DND-41 (cell line): ENCODE measurements around the gene GPC5.

ENCODE experiments used
- EZH2 ChIP-seq: IDR thresholded peaks from 3 replicates; pipeline ENCODE4 v1.6.1; 2012; ENCODE audit warnings: borderline replicate concordance, low read depth, mild to moderate bottlenecking, moderate library complexity, low read length, inconsistent platforms; ENCODE audit not compliant: severe bottlenecking
- TF ChIP-seq, protein P1 (sequence below): IDR thresholded peaks from 2 replicates; pipeline ENCODE4 v1.5.1; 2012; ENCODE audit warnings: borderline replicate concordance, low read length, moderate library complexity, mild to moderate bottlenecking; ENCODE audit not compliant: poor library complexity, severe bottlenecking; ENCODE audit errors: extremely low read depth

DNA sequence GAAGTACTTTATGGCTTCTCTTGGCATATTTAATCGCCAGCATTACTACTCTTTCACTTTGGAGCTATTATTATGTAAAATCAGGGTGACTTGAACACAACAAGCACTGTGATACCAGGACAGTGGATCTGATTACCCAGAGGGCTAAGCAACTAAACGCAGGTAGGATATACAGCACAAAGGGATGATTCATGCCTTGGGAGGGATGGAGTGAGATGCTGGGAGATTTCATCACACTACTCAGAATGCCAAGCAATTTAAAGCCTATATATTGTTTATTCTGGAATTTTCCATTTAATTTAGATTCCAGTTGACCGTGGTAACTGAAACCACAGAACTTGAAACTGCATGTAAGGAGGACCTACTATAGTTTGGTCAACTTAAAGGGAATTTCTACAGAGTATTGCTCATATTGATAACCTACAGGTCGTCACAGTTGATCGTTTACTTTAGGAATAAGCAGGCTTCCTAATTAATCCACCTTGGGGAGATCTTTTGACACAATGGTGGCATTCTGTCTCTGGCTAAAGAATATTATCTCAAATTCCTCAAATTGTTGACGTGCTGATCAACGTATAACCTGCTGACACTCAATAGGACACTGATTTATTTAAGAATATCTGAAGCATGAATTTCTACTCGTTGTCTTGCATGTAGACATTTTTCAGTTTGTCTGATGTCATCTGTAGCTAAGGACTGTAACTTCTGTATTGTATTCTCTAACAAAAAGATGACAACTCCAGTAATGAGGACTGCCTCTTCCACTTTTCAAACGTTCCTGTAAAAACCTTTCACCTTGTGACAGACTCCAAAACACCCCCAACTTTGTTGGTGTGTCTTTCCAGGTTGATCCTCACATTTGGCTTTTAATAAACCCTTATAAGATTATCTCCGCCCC lies 254.2 kb downstream of the GPC5 start:
- TF ChIP-seq, protein P1, sequence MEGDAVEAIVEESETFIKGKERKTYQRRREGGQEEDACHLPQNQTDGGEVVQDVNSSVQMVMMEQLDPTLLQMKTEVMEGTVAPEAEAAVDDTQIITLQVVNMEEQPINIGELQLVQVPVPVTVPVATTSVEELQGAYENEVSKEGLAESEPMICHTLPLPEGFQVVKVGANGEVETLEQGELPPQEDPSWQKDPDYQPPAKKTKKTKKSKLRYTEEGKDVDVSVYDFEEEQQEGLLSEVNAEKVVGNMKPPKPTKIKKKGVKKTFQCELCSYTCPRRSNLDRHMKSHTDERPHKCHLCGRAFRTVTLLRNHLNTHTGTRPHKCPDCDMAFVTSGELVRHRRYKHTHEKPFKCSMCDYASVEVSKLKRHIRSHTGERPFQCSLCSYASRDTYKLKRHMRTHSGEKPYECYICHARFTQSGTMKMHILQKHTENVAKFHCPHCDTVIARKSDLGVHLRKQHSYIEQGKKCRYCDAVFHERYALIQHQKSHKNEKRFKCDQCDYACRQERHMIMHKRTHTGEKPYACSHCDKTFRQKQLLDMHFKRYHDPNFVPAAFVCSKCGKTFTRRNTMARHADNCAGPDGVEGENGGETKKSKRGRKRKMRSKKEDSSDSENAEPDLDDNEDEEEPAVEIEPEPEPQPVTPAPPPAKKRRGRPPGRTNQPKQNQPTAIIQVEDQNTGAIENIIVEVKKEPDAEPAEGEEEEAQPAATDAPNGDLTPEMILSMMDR: no peak
- no peak for TF ChIP-seq EZH2
